Caco-2 (cell line): ENCODE results near the gene TNRC6A. TPM values are rescaled to one million over a fixed set of nuclear protein-coding genes. Genes with fewer than 3 reads are reported as not detected.
"Not testable (repeated sequence)": the region's sequence is repeated elsewhere in the genome, so short reads cannot be mapped to it uniquely, and the experiment has no call there.

Source experiments
- BruUV-seq: library from RNA; stranded (reverse); fragments of 400-500 nt; replicated peaks from 2 replicates; lab custom pipeline; 2021; lab: Mats Ljungman, UMichigan
- CTCF ChIA-PET: fragments of 300-600 bp; sonication (Branson Sonifier 250); formaldehyde crosslinking; loops from one replicate; lab custom pipeline; 2022; ENCODE audit warnings: antibody characterized with exemption; lab: Charles Lee
- POLR2A ChIA-PET: fragments of 300-600 bp; sonication (Branson Sonifier 250); formaldehyde crosslinking; loops from one replicate; lab custom pipeline; 2022; ENCODE audit warnings: antibody characterized with exemption; lab: Charles Lee
- DNase-seq, 2 experiments: peaks; one replicate each; pipeline versions ENCODE4 v3.0.0 to v3.0.0-alpha.2; 2020 to 2022
- H3K27me3 ChIP-seq: replicated peaks from 2 replicates; pipeline ENCODE4 v1.6.0; 2011; ENCODE audit warnings: low read length; ENCODE audit not compliant: control insufficient read depth, insufficient read depth
- H3K36me3 ChIP-seq: 2 replicates; pipeline ENCODE4 v1.5.1; 2011; ENCODE audit warnings: low read length; ENCODE audit not compliant: control insufficient read depth, insufficient read depth
- H3K4me1 ChIP-seq: fragments of 250-450 bp; sonication (Bioruptor Pico); 2 replicates; pipeline ENCODE4 v1.5.1; 2020; ENCODE audit warnings: mild to moderate bottlenecking
- H3K4me3 ChIP-seq: 2 replicates; pipeline ENCODE4 v1.5.1; 2011; ENCODE audit warnings: low read depth, mild to moderate bottlenecking, control low read depth, low read length
- H3K9me3 ChIP-seq: fragments of 250-450 bp; sonication (Bioruptor Pico); 2 replicates; pipeline ENCODE4 v1.5.1; 2020; ENCODE audit warnings: mild to moderate bottlenecking, moderate library complexity
- H3K27ac Mint-ChIP-seq: one replicate; pipeline ENCODE4 v1.8.0; 2022; ENCODE audit warnings: mixed read lengths; ENCODE audit not compliant: unreplicated experiment
- H3K27me3 Mint-ChIP-seq: one replicate; pipeline ENCODE4 v1.8.0; 2022; ENCODE audit warnings: mixed read lengths; ENCODE audit not compliant: insufficient read depth, unreplicated experiment
- H3K36me3 Mint-ChIP-seq: one replicate; pipeline ENCODE4 v1.8.0; 2022; ENCODE audit warnings: mild to moderate bottlenecking, mixed read lengths; ENCODE audit not compliant: insufficient read depth, unreplicated experiment
- H3K4me1 Mint-ChIP-seq: one replicate; pipeline ENCODE4 v1.8.0; 2022; ENCODE audit warnings: low read depth, mixed read lengths; ENCODE audit not compliant: unreplicated experiment
- H3K4me3 Mint-ChIP-seq: one replicate; pipeline ENCODE4 v1.8.0; 2022; ENCODE audit warnings: mild to moderate bottlenecking, moderate library complexity, mixed read lengths; ENCODE audit not compliant: unreplicated experiment
- H3K9me3 Mint-ChIP-seq: one replicate; pipeline ENCODE4 v1.8.0; 2022; ENCODE audit warnings: mixed read lengths; ENCODE audit not compliant: unreplicated experiment
- intact Hi-C: fragments of 100-400 bp; cut with micrococcal nuclease; formaldehyde crosslinking; loops from one replicate; pipeline ENCODE4 v1.10.0; 2022; ENCODE audit not compliant: unreplicated experiment
- total RNA-seq: library from RNA; stranded (reverse); gene quantifications from 2 replicates; pipeline ENCODE4 v1.2.3, GENCODE V29; 2022
- TF ChIP-seq, protein P1 (sequence below), 2 experiments: fragments of 200-600 bp in 1 of 2; IDR thresholded peaks; 1 replicate in 1 of 2; 2 replicates in 1 of 2; pipeline versions ENCODE4 v1.5.1 to v1.8.0; 2011 to 2022; ENCODE audit warnings: antibody characterized with exemption in 1 of 2, control low read depth in 1 of 2, inconsistent platforms in 1 of 2, low read depth in 1 of 2, low read length in 1 of 2, mild to moderate bottlenecking in 1 of 2, moderate library complexity in 1 of 2; ENCODE audit not compliant: insufficient read depth in 1 of 2, severe bottlenecking in 1 of 2, unreplicated experiment in 1 of 2

TNRC6A gene
- total RNA-seq, 1 experiment from 2014 or later, result 43.7 TPM

DNA sequence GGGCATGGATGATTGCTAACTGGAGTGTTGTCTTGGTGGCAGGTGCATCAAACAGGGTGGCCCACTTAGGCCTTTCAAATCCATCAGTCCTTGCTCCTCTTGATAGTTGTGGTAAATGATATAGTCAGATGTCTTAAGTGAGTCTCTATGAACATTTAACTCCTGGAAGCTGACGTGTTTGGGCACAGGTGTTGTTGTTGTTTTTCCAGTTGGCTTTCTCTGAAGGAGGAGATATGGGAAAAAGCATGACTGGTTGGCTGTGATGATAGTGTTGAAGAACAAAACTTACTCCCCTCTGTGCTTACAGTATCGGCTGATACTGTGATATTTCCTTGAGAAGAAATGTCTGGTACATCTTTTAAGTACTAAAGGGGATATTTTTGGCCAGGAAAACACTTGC, 18.0 kb downstream of the TNRC6A start:
- H3K27me3 ChIP-seq, result no peaks in the 10 kb centered on the region
- no peak for DNase-seq
- intact Hi-C loops, result no loop called here
- BruUV-seq, result no TSS peak
- H3K36me3 Mint-ChIP-seq, result peaks cover 21% of the 10 kb centered on the region
- no peak overlapping the region for H3K4me3 Mint-ChIP-seq
- no peak overlapping the region for H3K4me3 ChIP-seq
- no peak overlapping the region for H3K27ac Mint-ChIP-seq
- no peaks in the 10 kb centered on the region for H3K36me3 ChIP-seq
- H3K4me1 Mint-ChIP-seq, result peaks cover 7% of the 10 kb centered on the region
- POLR2A ChIA-PET, result no interaction called here
- no peaks in the 10 kb centered on the region for H3K9me3 ChIP-seq
- H3K27me3 Mint-ChIP-seq, result no peaks in the 10 kb centered on the region
- CTCF ChIA-PET, result no interaction called here
- no peaks in the 10 kb centered on the region for H3K9me3 Mint-ChIP-seq
- TF ChIP-seq, protein P1, sequence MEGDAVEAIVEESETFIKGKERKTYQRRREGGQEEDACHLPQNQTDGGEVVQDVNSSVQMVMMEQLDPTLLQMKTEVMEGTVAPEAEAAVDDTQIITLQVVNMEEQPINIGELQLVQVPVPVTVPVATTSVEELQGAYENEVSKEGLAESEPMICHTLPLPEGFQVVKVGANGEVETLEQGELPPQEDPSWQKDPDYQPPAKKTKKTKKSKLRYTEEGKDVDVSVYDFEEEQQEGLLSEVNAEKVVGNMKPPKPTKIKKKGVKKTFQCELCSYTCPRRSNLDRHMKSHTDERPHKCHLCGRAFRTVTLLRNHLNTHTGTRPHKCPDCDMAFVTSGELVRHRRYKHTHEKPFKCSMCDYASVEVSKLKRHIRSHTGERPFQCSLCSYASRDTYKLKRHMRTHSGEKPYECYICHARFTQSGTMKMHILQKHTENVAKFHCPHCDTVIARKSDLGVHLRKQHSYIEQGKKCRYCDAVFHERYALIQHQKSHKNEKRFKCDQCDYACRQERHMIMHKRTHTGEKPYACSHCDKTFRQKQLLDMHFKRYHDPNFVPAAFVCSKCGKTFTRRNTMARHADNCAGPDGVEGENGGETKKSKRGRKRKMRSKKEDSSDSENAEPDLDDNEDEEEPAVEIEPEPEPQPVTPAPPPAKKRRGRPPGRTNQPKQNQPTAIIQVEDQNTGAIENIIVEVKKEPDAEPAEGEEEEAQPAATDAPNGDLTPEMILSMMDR (IDR thresholded peaks at IDR 0.05; ENCODE audit: insufficient read depth in 1 of 2, low read depth in 1 of 2, low read length in 1 of 2, severe bottlenecking in 1 of 2, unreplicated experiment in 1 of 2), result no peak
- H3K4me1 ChIP-seq, result no peaks in the 10 kb centered on the region

DNA sequence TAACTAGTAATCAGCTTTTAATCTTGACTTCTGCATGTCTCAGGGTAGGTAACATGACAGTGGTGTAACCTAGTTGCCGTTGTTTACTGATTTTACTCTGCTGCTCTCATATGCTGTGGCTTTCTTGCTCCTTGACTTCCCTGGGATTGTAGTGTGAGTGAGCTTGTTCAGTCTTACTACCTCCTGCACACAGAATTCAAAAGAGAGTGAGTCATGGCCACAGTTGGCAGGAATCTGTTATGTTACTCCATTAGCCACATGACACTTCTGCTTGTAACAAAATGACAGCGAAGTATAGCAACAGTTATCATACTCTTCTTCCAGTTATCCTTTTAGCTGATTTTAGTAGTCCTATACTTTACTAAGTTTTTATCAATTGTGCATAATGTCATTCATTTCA, 18.8 kb downstream of the TNRC6A start:
- Mint-ChIP-seq H3K4me1 (peaks cover 8% of the 10 kb centered on the region), H3K27ac (no peak overlapping the region)

DNA sequence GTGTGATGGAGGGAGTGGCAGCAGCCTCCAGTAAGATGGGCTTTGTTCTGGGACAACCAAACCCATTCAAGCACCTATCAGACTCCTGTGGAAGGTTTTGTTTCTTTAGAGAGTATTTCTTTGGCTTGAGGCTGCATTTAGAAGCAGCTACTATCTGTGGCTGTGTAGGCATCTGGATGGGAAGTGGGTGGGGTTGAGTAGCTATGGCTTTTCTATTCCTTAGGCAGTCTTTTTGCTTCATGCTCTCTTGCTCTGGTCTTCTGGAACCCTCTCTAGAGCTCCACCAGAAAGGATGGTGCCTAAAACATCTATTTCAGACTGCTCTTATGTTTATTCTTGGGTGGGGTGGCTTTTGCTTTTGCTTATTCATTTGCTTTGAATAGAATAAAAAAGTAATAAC, 19.9 kb downstream of the TNRC6A start:
- H3K4me3 ChIP-seq, result no peak overlapping the region
- no TSS peak for BruUV-seq
- Mint-ChIP-seq H3K9me3 (no peaks in the 10 kb centered on the region), H3K36me3 (peaks cover 14% of the 10 kb centered on the region), H3K27me3 (no peaks in the 10 kb centered on the region), H3K27ac (no peak overlapping the region), H3K4me3 (no peak overlapping the region), H3K4me1 (peaks cover 8% of the 10 kb centered on the region)
- no peaks in the 10 kb centered on the region for H3K27me3 ChIP-seq
- TF ChIP-seq, protein P1 (IDR thresholded peaks at IDR 0.05; ENCODE audit: insufficient read depth in 1 of 2, low read depth in 1 of 2, low read length in 1 of 2, severe bottlenecking in 1 of 2, unreplicated experiment in 1 of 2), result no peak
- intact Hi-C loops, result no loop called here
- no peaks in the 10 kb centered on the region for H3K9me3 ChIP-seq
- H3K36me3 ChIP-seq, result no peaks in the 10 kb centered on the region
- ChIA-PET POLR2A (no interaction called here), CTCF (interaction anchor here (0.5 kb wide), 1 partner anchor 174 kb away, joined by 6 read pairs; no protein-coding TSS in a partner anchor)
- DNase-seq, result no peak
- no peaks in the 10 kb centered on the region for H3K4me1 ChIP-seq

More for the DNA sequence above, 18.8 kb downstream of the TNRC6A start:
- intact Hi-C loops, result no loop called here
- DNase-seq, result no peak
- ChIA-PET POLR2A (no interaction called here), CTCF (no interaction called here)
- Mint-ChIP-seq H3K27me3 (no peaks in the 10 kb centered on the region), H3K9me3 (no peaks in the 10 kb centered on the region), H3K4me3 (no peak overlapping the region), H3K36me3 (peaks cover 19% of the 10 kb centered on the region)
- TF ChIP-seq, protein P1 (IDR thresholded peaks at IDR 0.05; ENCODE audit: insufficient read depth in 1 of 2, low read depth in 1 of 2, low read length in 1 of 2, severe bottlenecking in 1 of 2, unreplicated experiment in 1 of 2), result no peak
- H3K4me3 ChIP-seq, result no peak overlapping the region
- H3K9me3 ChIP-seq, result no peaks in the 10 kb centered on the region
- no TSS peak for BruUV-seq
- H3K4me1 ChIP-seq, result no peaks in the 10 kb centered on the region
- H3K36me3 ChIP-seq, result no peaks in the 10 kb centered on the region
- no peaks in the 10 kb centered on the region for H3K27me3 ChIP-seq

DNA sequence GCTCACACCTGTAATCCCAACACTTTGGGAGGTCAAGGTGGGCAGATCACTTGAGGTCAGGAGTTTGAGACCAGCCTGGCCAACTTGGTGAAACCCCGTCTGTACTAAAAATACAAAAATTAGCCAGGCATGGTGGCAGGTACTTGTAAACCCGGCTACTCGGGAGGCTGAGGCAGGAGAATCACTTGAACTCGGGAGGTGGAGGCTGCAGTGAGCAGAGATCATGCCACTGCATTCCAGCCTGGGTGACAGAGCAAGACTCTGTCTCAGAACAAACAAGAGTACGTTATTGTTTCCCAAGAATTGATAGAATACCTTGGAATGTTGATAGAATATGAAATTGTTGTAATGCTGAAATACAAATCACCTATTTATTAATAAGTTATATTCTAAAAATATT, 20.4 kb downstream of the TNRC6A start:
- H3K36me3 ChIP-seq, POLR2A ChIA-PET, H3K4me3 Mint-ChIP-seq, BruUV-seq, H3K4me3 ChIP-seq, CTCF ChIA-PET, DNase-seq, H3K9me3 Mint-ChIP-seq, H3K27ac Mint-ChIP-seq, H3K27me3 ChIP-seq, intact Hi-C loops, H3K4me1 ChIP-seq, H3K27me3 Mint-ChIP-seq, H3K9me3 ChIP-seq, H3K4me1 Mint-ChIP-seq: not testable (repeated sequence)
- H3K36me3 Mint-ChIP-seq, result peaks cover 18% of the 10 kb centered on the region
